ENCODE results near the gene SPPL2C. TPM values are rescaled to one million over a fixed set of nuclear protein-coding genes. Genes with fewer than 3 reads are reported as not detected.

SPPL2C gene
- total and polyA plus RNA-seq, 2 of the 13 experiments (the other 11 are each of a cell fraction or from before 2014, with no cell fraction given), result not detected

DNA sequence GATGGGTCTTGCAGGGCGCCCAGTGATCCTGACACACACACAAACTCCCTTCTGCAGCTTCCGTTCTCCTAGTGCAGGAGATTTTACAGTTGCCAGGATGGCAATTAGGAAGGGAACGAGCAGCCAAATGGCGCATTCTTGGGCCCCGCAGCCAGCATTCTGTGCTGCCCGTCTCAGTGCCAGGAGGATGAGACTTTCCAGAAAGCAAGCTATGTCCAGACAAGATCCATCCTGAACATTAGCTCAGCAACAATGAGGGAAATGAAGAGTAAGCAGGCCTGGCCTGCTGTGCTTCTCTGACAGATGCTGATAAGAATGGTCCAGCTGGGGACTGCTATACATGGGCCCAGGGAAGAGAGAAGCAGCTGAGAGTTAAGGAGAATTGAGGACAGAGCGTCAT, 16.5 kb downstream of the SPPL2C start (continued):
- TF ChIP-seq ZNF709 (CRISPR knock-in tag; IDR thresholded peaks at IDR 0.05), result no peak
- no peak for TF ChIP-seq SRSF1 (optimal IDR thresholded peaks at IDR 0.05; ENCODE audit: low read depth, low read length)
- TF ChIP-seq, protein P1, sequence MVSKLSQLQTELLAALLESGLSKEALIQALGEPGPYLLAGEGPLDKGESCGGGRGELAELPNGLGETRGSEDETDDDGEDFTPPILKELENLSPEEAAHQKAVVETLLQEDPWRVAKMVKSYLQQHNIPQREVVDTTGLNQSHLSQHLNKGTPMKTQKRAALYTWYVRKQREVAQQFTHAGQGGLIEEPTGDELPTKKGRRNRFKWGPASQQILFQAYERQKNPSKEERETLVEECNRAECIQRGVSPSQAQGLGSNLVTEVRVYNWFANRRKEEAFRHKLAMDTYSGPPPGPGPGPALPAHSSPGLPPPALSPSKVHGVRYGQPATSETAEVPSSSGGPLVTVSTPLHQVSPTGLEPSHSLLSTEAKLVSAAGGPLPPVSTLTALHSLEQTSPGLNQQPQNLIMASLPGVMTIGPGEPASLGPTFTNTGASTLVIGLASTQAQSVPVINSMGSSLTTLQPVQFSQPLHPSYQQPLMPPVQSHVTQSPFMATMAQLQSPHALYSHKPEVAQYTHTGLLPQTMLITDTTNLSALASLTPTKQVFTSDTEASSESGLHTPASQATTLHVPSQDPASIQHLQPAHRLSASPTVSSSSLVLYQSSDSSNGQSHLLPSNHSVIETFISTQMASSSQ (IDR thresholded peaks at IDR 0.05; ENCODE audit: low read depth), result no peak
- TF ChIP-seq, protein P1 (CRISPR knock-in tag; IDR thresholded peaks at IDR 0.05; ENCODE audit: borderline replicate concordance), result no peak
- TF ChIP-seq, protein P2, sequence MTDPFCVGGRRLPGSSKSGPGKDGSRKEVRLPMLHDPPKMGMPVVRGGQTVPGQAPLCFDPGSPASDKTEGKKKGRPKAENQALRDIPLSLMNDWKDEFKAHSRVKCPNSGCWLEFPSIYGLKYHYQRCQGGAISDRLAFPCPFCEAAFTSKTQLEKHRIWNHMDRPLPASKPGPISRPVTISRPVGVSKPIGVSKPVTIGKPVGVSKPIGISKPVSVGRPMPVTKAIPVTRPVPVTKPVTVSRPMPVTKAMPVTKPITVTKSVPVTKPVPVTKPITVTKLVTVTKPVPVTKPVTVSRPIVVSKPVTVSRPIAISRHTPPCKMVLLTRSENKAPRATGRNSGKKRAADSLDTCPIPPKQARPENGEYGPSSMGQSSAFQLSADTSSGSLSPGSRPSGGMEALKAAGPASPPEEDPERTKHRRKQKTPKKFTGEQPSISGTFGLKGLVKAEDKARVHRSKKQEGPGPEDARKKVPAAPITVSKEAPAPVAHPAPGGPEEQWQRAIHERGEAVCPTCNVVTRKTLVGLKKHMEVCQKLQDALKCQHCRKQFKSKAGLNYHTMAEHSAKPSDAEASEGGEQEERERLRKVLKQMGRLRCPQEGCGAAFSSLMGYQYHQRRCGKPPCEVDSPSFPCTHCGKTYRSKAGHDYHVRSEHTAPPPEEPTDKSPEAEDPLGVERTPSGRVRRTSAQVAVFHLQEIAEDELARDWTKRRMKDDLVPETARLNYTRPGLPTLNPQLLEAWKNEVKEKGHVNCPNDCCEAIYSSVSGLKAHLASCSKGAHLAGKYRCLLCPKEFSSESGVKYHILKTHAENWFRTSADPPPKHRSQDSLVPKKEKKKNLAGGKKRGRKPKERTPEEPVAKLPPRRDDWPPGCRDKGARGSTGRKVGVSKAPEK (CRISPR knock-in tag; IDR thresholded peaks at IDR 0.05; ENCODE audit: borderline replicate concordance), result no peak
- TF ChIP-seq ZNF24 (IDR thresholded peaks at IDR 0.05), result no peak
- TF ChIP-seq, protein P3, sequence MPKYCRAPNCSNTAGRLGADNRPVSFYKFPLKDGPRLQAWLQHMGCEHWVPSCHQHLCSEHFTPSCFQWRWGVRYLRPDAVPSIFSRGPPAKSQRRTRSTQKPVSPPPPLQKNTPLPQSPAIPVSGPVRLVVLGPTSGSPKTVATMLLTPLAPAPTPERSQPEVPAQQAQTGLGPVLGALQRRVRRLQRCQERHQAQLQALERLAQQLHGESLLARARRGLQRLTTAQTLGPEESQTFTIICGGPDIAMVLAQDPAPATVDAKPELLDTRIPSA (CRISPR knock-in tag; IDR thresholded peaks at IDR 0.05; ENCODE audit: borderline replicate concordance), result no peak
- TF ChIP-seq FOXA3 (CRISPR knock-in tag; IDR thresholded peaks at IDR 0.05), result no peak

Measured in HepG2 (cell line).